MCF 10A (cell line): ENCODE measurements around the gene COPS3. TPM values are rescaled to one million over a fixed set of nuclear protein-coding genes. Genes with fewer than 3 reads are reported as not detected.

Experiments used
- BruUV-seq: library from RNA; stranded (reverse); fragments of 400-500 nt; replicated peaks from 2 replicates; lab custom pipeline; 2021; lab: Mats Ljungman, UMichigan
- CTCF ChIA-PET: fragments of 300-600 bp; sonication (Branson Sonifier 250); formaldehyde crosslinking; extraction: SDS; loops from one replicate; lab custom pipeline; 2021; ENCODE audit warnings: antibody characterized with exemption, inconsistent platforms; lab: Yijun Ruan, JAX
- POLR2A ChIA-PET: fragments of 300-600, 350-650 bp; sonication (Branson Sonifier 250); formaldehyde crosslinking; extraction: SDS; loops from one replicate; lab custom pipeline; 2020; ENCODE audit warnings: antibody characterized with exemption, inconsistent platforms; lab: Yijun Ruan, JAX
- DNase-seq: peaks from one replicate; pipeline ENCODE4 v3.0.0-alpha.2; 2018; ENCODE audit not compliant: unreplicated experiment
- H3K27ac Mint-ChIP-seq: one replicate; pipeline ENCODE4 v1.8.0; 2022; ENCODE audit warnings: mild to moderate bottlenecking, low read depth, mixed read lengths; ENCODE audit not compliant: unreplicated experiment
- H3K27me3 Mint-ChIP-seq: one replicate; pipeline ENCODE4 v1.8.0; 2022; ENCODE audit warnings: mixed read lengths; ENCODE audit not compliant: insufficient read depth, unreplicated experiment
- H3K36me3 Mint-ChIP-seq: one replicate; pipeline ENCODE4 v1.8.0; 2022; ENCODE audit warnings: mild to moderate bottlenecking, moderate library complexity, mixed read lengths; ENCODE audit not compliant: insufficient read depth, unreplicated experiment
- H3K4me1 Mint-ChIP-seq: one replicate; pipeline ENCODE4 v1.8.0; 2022; ENCODE audit warnings: mixed read lengths; ENCODE audit not compliant: insufficient read depth, unreplicated experiment
- H3K4me3 Mint-ChIP-seq: one replicate; pipeline ENCODE4 v1.8.0; 2022; ENCODE audit warnings: mild to moderate bottlenecking, moderate library complexity, mixed read lengths; ENCODE audit not compliant: unreplicated experiment
- H3K9me3 Mint-ChIP-seq: one replicate; pipeline ENCODE4 v1.8.0; 2022; ENCODE audit warnings: mixed read lengths; ENCODE audit not compliant: unreplicated experiment
- CTCF ChIP-seq: fragments of 200-600 bp; IDR thresholded peaks from one replicate; pipeline ENCODE4 v1.8.0; 2022; ENCODE audit warnings: antibody characterized with exemption, mild to moderate bottlenecking; ENCODE audit not compliant: unreplicated experiment
- intact Hi-C: fragments of 100-400 bp; cut with micrococcal nuclease; formaldehyde crosslinking; loops from 2 replicates; pipeline ENCODE4 v1.14.1; 2022
- total RNA-seq: library from RNA; stranded (reverse); gene quantifications from 2 replicates; pipeline ENCODE4 v1.2.3, GENCODE V29; 2022

COPS3 gene
- total RNA-seq, 1 experiment from 2014 or later: 91.8 TPM

DNA sequence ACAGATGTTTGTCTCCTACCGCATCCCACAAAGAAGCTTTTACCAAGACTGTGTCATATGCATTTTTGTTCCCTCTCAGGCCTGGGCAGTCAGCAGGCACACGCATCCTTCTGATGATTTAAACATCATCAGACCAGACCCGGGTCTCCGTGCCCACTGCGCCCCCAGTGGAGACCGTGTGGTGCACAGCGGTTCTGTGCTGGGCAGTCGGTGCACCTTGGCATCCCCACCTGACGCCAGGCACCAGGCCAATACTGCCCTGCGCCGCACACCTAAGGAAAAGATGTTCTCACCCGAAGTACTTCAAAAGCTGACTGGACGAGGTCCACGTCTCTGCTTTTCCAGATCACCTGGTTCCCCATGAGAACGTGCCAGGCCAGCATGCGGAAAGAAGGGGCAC lies 64.3 kb downstream of the COPS3 start:
- H3K27ac Mint-ChIP-seq: no peak overlapping the region
- H3K9me3 Mint-ChIP-seq: no peaks in the 10 kb centered on the region
- H3K4me1 Mint-ChIP-seq: no peaks in the 10 kb centered on the region
- no peak for DNase-seq
- BruUV-seq: no TSS peak
- H3K4me3 Mint-ChIP-seq: no peak overlapping the region
- ChIA-PET CTCF (no interaction called here), POLR2A (interaction anchor here (0.9 kb wide), 1 partner anchor 16 kb away, joined by 3 read pairs; no protein-coding TSS in a partner anchor)
- no peaks in the 10 kb centered on the region for H3K27me3 Mint-ChIP-seq
- intact Hi-C loops: no loop called here
- peaks cover 96% of the 10 kb centered on the region for H3K36me3 Mint-ChIP-seq
- TF ChIP-seq CTCF: no peak

- TF ChIP-seq CTCF: no peak
- no peaks in the 10 kb centered on the region for H3K27me3 Mint-ChIP-seq
- no peaks in the 10 kb centered on the region for H3K4me1 Mint-ChIP-seq
- no peak overlapping the region for H3K27ac Mint-ChIP-seq
- ChIA-PET POLR2A (no interaction called here), CTCF (no interaction called here)
- H3K9me3 Mint-ChIP-seq: no peaks in the 10 kb centered on the region
- H3K36me3 Mint-ChIP-seq: peaks cover 96% of the 10 kb centered on the region
- no TSS peak for BruUV-seq
- no peak for DNase-seq
- intact Hi-C loops: no loop called here
- H3K4me3 Mint-ChIP-seq: no peak overlapping the region
Observed at GRCh38 chr17:17216236-17216635, 64.8 kb downstream of the COPS3 start.

GRCh38 chr17:17215575-17215974 lies 65.5 kb downstream of the COPS3 start:
- ChIA-PET POLR2A (no interaction called here), CTCF (no interaction called here)
- intact Hi-C loops: no loop called here
- H3K36me3 Mint-ChIP-seq: peaks cover 95% of the 10 kb centered on the region
- TF ChIP-seq CTCF: no peak
- H3K27me3 Mint-ChIP-seq: no peaks in the 10 kb centered on the region
- no peak overlapping the region for H3K4me3 Mint-ChIP-seq
- H3K27ac Mint-ChIP-seq: no peak overlapping the region
- no TSS peak for BruUV-seq
- no peak for DNase-seq
- no peaks in the 10 kb centered on the region for H3K4me1 Mint-ChIP-seq
- no peaks in the 10 kb centered on the region for H3K9me3 Mint-ChIP-seq

DNA sequence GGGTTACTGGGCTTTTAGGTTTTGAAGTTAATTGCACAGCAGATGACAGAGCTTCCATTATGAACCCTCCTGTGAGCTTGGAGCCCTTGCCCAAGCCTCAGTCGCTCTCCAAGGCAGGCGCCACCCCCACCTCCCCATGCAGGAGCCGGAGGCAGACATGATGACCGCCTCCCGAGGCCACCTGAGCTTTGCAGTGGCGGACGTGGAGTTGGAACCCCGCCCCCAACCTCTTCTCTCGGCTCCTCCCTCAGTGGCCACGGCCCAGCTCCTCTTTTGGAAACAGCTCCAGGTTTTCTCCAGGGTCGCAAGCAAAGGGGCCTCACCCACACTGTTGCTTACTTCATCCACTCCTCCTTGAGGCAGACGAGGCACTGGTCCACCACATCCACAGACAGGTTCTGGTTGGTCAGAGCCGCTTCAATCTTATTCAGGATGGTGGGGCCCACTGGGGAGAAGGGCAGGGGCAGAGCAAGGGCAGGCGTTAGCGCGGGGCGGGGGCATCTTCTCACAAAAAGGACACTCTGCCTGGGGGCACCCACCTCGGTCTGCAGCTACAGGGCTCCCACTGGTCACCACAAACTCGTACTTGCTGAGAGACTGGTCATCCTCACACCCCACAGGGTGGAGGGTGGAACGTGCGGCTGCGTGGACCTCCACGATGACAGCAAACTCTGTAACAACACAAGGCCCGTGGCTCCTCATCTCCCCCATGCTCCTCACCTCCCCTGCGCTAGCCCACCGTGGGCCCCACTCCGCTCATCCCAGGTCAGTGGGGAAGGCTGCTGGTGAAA lies 66.2 kb downstream of the COPS3 start:
- H3K9me3 Mint-ChIP-seq: no peaks in the 10 kb centered on the region
- TF ChIP-seq CTCF: no peak
- DNase-seq: no peak
- H3K27ac Mint-ChIP-seq: no peak overlapping the region
- no peaks in the 10 kb centered on the region for H3K27me3 Mint-ChIP-seq
- POLR2A ChIA-PET: no interaction called here
- intact Hi-C loops: no loop called here
- BruUV-seq: no TSS peak
- H3K36me3 Mint-ChIP-seq: peaks cover 88% of the 10 kb centered on the region
- no peaks in the 10 kb centered on the region for H3K4me1 Mint-ChIP-seq
- CTCF ChIA-PET: interaction anchor here (0.6 kb wide), 2 partner anchors 87 to 198 kb away, joined by 3 to 4 read pairs; no protein-coding TSS in a partner anchor
- H3K4me3 Mint-ChIP-seq: no peak overlapping the region
